VCaP (cell line): Measurements from ENCODE around the gene TDRD9.
A peak's percentile ranks its signal among the peaks of the same experiment; 100 is the strongest.
"Not testable (repeated sequence)": the region's sequence is repeated elsewhere in the genome, so short reads cannot be mapped to it uniquely, and the experiment has no call there.

Experiments used
- H3K27ac ChIP-seq: fragments of 450-650 bp; 2 replicates; pipeline ENCODE4 v1.5.1; 2017
- TF ChIP-seq, protein P1 (sequence below): fragments of 450-650 bp; conservative IDR thresholded peaks from 2 replicates; pipeline ENCODE4 v1.5.1; 2017; ENCODE audit warnings: mild to moderate bottlenecking, moderate library complexity

TDRD9 gene

GRCh38 chr14:103882503-103883262, 45.6 kb upstream of the TDRD9 start:
- H3K27ac ChIP-seq = peak overlapping the region; percentile 99
- TF ChIP-seq, protein P1, sequence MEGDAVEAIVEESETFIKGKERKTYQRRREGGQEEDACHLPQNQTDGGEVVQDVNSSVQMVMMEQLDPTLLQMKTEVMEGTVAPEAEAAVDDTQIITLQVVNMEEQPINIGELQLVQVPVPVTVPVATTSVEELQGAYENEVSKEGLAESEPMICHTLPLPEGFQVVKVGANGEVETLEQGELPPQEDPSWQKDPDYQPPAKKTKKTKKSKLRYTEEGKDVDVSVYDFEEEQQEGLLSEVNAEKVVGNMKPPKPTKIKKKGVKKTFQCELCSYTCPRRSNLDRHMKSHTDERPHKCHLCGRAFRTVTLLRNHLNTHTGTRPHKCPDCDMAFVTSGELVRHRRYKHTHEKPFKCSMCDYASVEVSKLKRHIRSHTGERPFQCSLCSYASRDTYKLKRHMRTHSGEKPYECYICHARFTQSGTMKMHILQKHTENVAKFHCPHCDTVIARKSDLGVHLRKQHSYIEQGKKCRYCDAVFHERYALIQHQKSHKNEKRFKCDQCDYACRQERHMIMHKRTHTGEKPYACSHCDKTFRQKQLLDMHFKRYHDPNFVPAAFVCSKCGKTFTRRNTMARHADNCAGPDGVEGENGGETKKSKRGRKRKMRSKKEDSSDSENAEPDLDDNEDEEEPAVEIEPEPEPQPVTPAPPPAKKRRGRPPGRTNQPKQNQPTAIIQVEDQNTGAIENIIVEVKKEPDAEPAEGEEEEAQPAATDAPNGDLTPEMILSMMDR = no peak

GRCh38 chr14:103883263-103883523, 45.1 kb upstream of the TDRD9 start:
- TF ChIP-seq, protein P1 = no peak
- peak overlapping the region; percentile 99; the same call in 1 of the 2 replicates for H3K27ac ChIP-seq

DNA sequence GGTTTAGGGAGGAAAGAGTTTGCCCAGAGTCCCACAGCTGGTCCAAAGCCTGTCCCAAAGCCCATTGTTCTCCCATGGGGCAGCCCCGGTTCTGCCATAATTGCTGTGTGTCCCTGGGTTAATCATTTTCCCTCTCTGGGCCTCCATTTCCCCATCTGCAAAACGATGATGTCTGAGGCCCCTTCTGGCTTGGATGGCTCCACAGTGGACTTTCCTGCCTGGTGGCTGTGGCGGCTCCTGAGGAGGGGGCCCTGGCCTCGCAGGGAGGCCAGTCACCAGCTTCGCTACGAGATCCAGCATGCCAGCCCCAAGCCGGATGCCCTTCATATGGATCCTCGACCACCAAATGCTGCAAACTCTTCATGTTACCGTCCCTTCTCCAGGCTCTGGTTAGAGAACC, 43.4 kb upstream of the TDRD9 start:
- H3K27ac ChIP-seq = no peak overlapping the region
- TF ChIP-seq, protein P1 = no peak

- H3K27ac ChIP-seq = no peak overlapping the region
- TF ChIP-seq, protein P1 = no peak
Observed at GRCh38 chr14:103885509-103885932, 42.7 kb upstream of the TDRD9 start.

DNA sequence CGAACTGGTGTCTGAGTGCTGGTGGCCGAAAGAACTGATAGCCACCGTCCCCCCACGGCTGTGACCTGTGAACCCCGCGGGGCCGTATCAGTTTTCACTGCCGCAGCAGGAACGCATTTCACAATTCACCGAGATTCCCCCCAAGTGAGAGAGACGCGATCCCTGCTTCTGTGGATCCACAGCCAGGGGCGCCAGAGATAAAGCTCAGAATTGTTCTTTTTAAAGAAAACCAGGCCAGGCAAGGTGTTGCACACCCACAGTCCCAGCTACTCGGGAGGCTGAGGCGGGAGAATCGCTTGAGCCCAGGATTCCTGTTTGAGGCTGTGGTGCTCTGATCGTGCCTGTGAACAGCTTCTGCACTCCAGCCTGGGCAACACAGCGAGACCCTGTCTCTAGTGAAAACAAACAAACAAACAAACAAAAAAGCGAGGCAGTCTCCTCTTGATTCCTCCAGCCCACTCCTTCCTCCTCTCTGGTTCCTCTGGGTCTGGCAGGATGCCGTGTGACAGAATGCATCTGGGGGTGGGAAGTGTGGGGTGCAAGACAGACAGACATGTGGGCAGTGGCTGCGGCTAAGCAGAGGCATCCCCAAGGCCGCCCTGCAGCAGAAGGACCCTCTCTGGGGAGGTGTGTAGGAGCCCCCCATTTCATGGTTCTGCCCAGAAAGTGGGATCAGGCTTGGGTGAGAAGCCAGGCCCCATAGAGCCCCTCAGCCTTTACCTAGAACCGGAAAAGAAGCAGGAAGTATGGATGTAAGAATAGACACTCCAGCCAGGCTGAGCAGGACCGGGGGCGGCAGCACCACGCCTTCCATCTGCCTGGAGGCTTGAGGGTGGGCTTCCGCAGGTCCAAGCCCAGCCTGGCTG, 41.7 kb upstream of the TDRD9 start:
- H3K27ac ChIP-seq = no peak overlapping the region
- TF ChIP-seq, protein P1 = no peak

DNA sequence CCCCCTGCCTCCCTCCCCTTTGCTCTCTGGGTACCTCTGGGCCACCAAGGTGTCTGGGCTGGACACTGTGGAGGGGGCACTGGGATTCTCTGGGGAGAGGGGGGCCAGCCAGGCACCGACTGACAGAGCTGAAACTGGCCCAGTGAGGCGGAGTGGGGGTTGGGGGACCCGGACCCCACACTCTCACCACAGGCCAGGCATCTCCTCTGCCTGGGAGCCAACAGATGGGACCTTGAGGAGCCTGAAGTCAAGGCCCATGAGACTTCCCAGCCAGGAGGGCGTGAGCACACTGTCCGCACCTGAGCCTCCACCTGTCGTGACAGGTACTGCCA, 41.1 kb upstream of the TDRD9 start:
- H3K27ac ChIP-seq = no peak overlapping the region
- TF ChIP-seq, protein P1 = no peak

GRCh38 chr14:103887557-103888115, 40.6 kb upstream of the TDRD9 start:
- TF ChIP-seq, protein P1 = no peak
- no peak overlapping the region for H3K27ac ChIP-seq

DNA sequence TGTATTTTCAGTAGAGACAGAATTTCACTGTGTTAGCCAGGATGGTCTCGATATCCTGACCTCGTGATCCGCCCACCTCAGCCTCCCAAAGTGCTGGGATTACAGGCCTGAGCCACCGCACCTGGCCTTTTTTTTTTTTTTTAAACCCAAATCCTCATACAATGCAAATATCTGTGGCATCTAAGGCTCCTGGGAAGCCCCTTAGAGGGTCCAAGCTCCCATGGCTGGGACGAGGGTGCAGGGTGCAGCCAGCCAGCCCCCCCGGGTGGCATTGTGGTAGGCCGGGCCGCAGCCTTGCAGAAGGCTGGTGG, 39.3 kb upstream of the TDRD9 start:
- H3K27ac ChIP-seq = not testable (repeated sequence)
